CD4-positive, alpha-beta T cell treated with Interleukin-21 for 1 hour (primary cell): ENCODE results near the gene SPATA25.
"Not testable (repeated sequence)": the region's sequence is repeated elsewhere in the genome, so short reads cannot be mapped to it uniquely, and the experiment has no call there.

ENCODE experiments used
- DNase-seq: peaks from one replicate; pipeline ENCODE4 v3.0.0-alpha.2; 2020

The SPATA25 gene

GRCh38 chr20:45892049-45892825 is 4.8 kb upstream of the SPATA25 start:
- DNase-seq = no peak

- DNase-seq = peak; percentile 84
Measured at GRCh38 chr20:45890985-45891983, 3.9 kb upstream of the SPATA25 start, which contains the start of the genes CTSA and NEURL2. Gene CTSA (plus strand): TSS chr20:45891335. CDS start chr20:45891569, 234 bp downstream. Gene NEURL2 (minus strand): TSS chr20:45891208. CDS start chr20:45890991, 217 bp downstream.

GRCh38 chr20:45890077-45890984 is 2.9 kb upstream of the SPATA25 start:
- DNase-seq = peak; percentile 49

- DNase-seq = no peak
Measured at GRCh38 chr20:45888681-45889080, 1.3 kb upstream of the SPATA25 start.

- DNase-seq = no peak
Measured at GRCh38 chr20:45886590-45887345, 654 bp downstream of the SPATA25 start.

- DNase-seq = no peak
Measured at GRCh38 chr20:45883100-45883469, 4.3 kb downstream of the SPATA25 start.

- no peak for DNase-seq
Measured at GRCh38 chr20:45882469-45883099, 4.8 kb downstream of the SPATA25 start.

GRCh38 chr20:45880988-45881788 is 6.2 kb downstream of the SPATA25 start, which contains the start of gene ZSWIM1:
Gene ZSWIM1 (plus strand): TSS chr20:45881227. CDS start chr20:45882593, 1,366 bp downstream.
- peak; percentile 99 for DNase-seq

GRCh38 chr20:45878076-45878761 is 9.2 kb downstream of the SPATA25 start:
- DNase-seq = no peak

- no peak for DNase-seq
Measured at GRCh38 chr20:45874576-45874975, 12.8 kb downstream of the SPATA25 start.

GRCh38 chr20:45874104-45874481 is 13.3 kb downstream of the SPATA25 start:
- not testable (repeated sequence) for DNase-seq

- DNase-seq = no peak
Measured at GRCh38 chr20:45873409-45874103, 13.9 kb downstream of the SPATA25 start.

GRCh38 chr20:45872626-45873025 is 14.8 kb downstream of the SPATA25 start:
- no peak for DNase-seq

GRCh38 chr20:45867819-45868176 is 19.6 kb downstream of the SPATA25 start:
- no peak for DNase-seq

GRCh38 chr20:45867136-45867818 is 20.1 kb downstream of the SPATA25 start:
- no peak for DNase-seq

GRCh38 chr20:45866454-45866853 is 21.0 kb downstream of the SPATA25 start:
- no peak for DNase-seq

GRCh38 chr20:45863543-45864470 is 23.6 kb downstream of the SPATA25 start:
- DNase-seq = no peak
